OCI-LY1 (cell line): Measurements from ENCODE around the gene SPTY2D1.
"Not testable (repeated sequence)": the region's sequence is repeated elsewhere in the genome, so short reads cannot be mapped to it uniquely, and the experiment has no call there.

Source experiments
- H2AFZ ChIP-seq: fragments of 200-600 bp; sonication (generic), shearing (Covaris generic); 2 replicates; pipeline ENCODE4 v1.6.0; 2014; ENCODE audit warnings: antibody characterized with exemption, mild to moderate bottlenecking, low read length
- H3F3A ChIP-seq: fragments of 200-600 bp; sonication (generic), shearing (Covaris generic); 2 replicates; pipeline ENCODE4 v1.6.0; 2014; ENCODE audit warnings: mild to moderate bottlenecking, antibody characterized with exemption, low read length, moderate library complexity; ENCODE audit not compliant: insufficient read depth
- H3K27ac ChIP-seq: fragments of 200-600 bp; sonication (generic); 2 replicates; pipeline ENCODE4 v1.5.1; 2014; ENCODE audit warnings: low read length, mixed run types, mild to moderate bottlenecking, low read depth; ENCODE audit not compliant: poor library complexity, severe bottlenecking
- H3K27me3 ChIP-seq: fragments of 200-600 bp; sonication (generic); 2 replicates; pipeline ENCODE4 v1.6.0; 2014; ENCODE audit warnings: antibody characterized with exemption, mild to moderate bottlenecking, low read length, moderate library complexity; ENCODE audit not compliant: insufficient read depth
- H3K36me3 ChIP-seq: fragments of 200-600 bp; sonication (generic); 2 replicates; pipeline ENCODE4 v1.6.1; 2014; ENCODE audit warnings: mild to moderate bottlenecking, antibody characterized with exemption, low read length, moderate library complexity, mixed read lengths; ENCODE audit not compliant: insufficient read depth
- H3K4me1 ChIP-seq: fragments of 200-600 bp; sonication (generic); 2 replicates; pipeline ENCODE4 v1.5.1; 2014; ENCODE audit warnings: mild to moderate bottlenecking, low read length, moderate library complexity; ENCODE audit not compliant: insufficient read depth, severe bottlenecking
- H3K4me2 ChIP-seq: fragments of 200-600 bp; sonication (generic), shearing (Covaris generic); 2 replicates; pipeline ENCODE4 v1.6.1; 2014; ENCODE audit warnings: low read length
- H3K4me3 ChIP-seq: fragments of 200-600 bp; sonication (generic); 2 replicates; pipeline ENCODE4 v1.5.1; 2014; ENCODE audit warnings: low read length, low read depth, mild to moderate bottlenecking, mixed read lengths; ENCODE audit not compliant: poor library complexity, severe bottlenecking
- H3K79me2 ChIP-seq: fragments of 200-600 bp; shearing (Covaris generic); 2 replicates; pipeline ENCODE4 v1.6.1; 2016; ENCODE audit warnings: mixed run types, low read length, mixed read lengths; ENCODE audit not compliant: insufficient read depth
- H3K9ac ChIP-seq: fragments of 200-600 bp; sonication (generic), shearing (Covaris generic); 2 replicates; pipeline ENCODE4 v1.6.1; 2014; ENCODE audit warnings: mild to moderate bottlenecking, low read length, mixed read lengths
- H3K9me2 ChIP-seq: fragments of 200-600 bp; sonication (generic), shearing (Covaris generic); 2 replicates; pipeline ENCODE4 v1.6.1; 2014; ENCODE audit warnings: low read depth, mild to moderate bottlenecking, low read length, mixed read lengths
- H3K9me3 ChIP-seq: fragments of 200-600 bp; shearing (Covaris generic); 2 replicates; pipeline ENCODE4 v1.6.1; 2014; ENCODE audit warnings: low read length, mixed read lengths
- H4K20me1 ChIP-seq: fragments of 200-600 bp; sonication (generic), shearing (Covaris generic); 2 replicates; pipeline ENCODE4 v1.6.0; 2016; ENCODE audit warnings: mild to moderate bottlenecking, low read length; ENCODE audit not compliant: insufficient read depth
- EZH2 ChIP-seq: fragments of 200-600 bp; sonication (generic), shearing (Covaris generic); IDR thresholded peaks from 2 replicates; pipeline ENCODE4 v1.8.0; 2017; ENCODE audit warnings: borderline replicate concordance, mixed run types, mild to moderate bottlenecking, antibody characterized with exemption, low read length, moderate library complexity, mixed read lengths
- TF ChIP-seq, protein P1 (sequence below): fragments of 200-600 bp; sonication (generic), shearing (Covaris generic); IDR thresholded peaks from 2 replicates; pipeline ENCODE4 v1.5.1; 2017; ENCODE audit warnings: mild to moderate bottlenecking, antibody characterized with exemption, low read length, moderate library complexity, mixed read lengths

SPTY2D1 gene, protein sequence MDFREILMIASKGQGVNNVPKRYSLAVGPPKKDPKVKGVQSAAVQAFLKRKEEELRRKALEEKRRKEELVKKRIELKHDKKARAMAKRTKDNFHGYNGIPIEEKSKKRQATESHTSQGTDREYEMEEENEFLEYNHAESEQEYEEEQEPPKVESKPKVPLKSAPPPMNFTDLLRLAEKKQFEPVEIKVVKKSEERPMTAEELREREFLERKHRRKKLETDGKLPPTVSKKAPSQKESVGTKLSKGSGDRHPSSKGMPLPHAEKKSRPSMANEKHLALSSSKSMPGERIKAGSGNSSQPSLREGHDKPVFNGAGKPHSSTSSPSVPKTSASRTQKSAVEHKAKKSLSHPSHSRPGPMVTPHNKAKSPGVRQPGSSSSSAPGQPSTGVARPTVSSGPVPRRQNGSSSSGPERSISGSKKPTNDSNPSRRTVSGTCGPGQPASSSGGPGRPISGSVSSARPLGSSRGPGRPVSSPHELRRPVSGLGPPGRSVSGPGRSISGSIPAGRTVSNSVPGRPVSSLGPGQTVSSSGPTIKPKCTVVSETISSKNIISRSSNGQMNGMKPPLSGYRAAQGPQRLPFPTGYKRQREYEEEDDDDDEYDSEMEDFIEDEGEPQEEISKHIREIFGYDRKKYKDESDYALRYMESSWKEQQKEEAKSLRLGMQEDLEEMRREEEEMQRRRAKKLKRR

DNA sequence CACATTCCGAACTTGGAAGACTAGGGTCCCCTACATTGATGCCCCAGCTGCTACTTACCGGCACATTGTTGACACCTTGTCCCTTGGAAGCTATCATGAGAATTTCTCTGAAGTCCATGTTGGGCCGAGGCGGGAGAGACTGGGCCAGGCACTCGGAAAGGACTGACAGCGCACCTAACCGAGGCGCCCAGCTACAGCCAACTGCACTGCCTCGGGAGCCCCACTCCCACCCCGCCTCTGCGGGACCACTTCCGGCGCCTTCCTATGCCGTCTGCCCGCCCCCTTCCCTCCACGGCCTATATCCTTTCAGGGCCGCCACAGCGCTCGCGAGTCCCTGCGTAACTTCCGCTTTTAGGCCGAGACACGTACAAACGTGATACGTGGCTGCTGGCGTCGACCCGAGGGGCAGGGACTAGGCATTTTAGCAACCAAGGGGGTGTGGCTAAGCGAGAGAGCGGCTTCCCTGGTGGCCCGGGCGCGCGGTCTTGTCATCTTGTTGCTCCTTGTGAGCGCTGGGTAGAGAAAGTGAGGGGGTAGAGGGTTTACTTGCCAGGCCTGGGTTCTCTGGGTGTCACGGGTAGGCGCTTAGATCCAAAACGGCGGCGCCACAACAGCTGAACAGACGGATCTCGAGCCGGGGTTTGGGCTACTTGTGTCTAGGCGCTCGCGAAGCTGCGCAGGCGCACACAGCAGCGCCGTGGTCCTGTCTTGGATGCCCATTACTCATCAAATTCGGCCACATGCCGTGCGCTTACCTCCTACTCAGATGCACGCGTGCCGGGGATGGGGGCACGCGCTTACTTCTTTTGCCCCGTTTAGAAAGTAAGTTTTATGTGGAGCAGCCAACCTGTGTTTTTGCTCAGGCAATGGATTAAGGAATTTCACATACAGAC, at the start of gene SPTY2D1:
Gene SPTY2D1 (minus strand): TSS at position 203 of the 893 bp plus-strand sequence. CDS start 85 bp downstream, at position 118.
- Histone ChIP-seq H3F3A (no peaks in the 10 kb centered on the region), H3K27ac (peak within 1 kb of the TSS; percentile 58), H4K20me1 (no peaks in the 10 kb centered on the region), H3K27me3 (no peaks in the 10 kb centered on the region), H3K79me2 (peaks cover 28% of the 10 kb centered on the region), H3K9me3 (no peaks in the 10 kb centered on the region), H3K36me3 (no peaks in the 10 kb centered on the region), H3K4me2 (peak within 1 kb of the TSS; percentile 100), H3K4me1 (peaks cover 19% of the 10 kb centered on the region), H3K9ac (peak within 1 kb of the TSS; percentile 72), H2AFZ (peak within 1 kb of the TSS; percentile 31), H3K4me3 (peak within 1 kb of the TSS; percentile 76), H3K9me2 (no peaks in the 10 kb centered on the region)
- TF ChIP-seq, protein P1, sequence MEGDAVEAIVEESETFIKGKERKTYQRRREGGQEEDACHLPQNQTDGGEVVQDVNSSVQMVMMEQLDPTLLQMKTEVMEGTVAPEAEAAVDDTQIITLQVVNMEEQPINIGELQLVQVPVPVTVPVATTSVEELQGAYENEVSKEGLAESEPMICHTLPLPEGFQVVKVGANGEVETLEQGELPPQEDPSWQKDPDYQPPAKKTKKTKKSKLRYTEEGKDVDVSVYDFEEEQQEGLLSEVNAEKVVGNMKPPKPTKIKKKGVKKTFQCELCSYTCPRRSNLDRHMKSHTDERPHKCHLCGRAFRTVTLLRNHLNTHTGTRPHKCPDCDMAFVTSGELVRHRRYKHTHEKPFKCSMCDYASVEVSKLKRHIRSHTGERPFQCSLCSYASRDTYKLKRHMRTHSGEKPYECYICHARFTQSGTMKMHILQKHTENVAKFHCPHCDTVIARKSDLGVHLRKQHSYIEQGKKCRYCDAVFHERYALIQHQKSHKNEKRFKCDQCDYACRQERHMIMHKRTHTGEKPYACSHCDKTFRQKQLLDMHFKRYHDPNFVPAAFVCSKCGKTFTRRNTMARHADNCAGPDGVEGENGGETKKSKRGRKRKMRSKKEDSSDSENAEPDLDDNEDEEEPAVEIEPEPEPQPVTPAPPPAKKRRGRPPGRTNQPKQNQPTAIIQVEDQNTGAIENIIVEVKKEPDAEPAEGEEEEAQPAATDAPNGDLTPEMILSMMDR: no peak
- no peak for TF ChIP-seq EZH2

DNA sequence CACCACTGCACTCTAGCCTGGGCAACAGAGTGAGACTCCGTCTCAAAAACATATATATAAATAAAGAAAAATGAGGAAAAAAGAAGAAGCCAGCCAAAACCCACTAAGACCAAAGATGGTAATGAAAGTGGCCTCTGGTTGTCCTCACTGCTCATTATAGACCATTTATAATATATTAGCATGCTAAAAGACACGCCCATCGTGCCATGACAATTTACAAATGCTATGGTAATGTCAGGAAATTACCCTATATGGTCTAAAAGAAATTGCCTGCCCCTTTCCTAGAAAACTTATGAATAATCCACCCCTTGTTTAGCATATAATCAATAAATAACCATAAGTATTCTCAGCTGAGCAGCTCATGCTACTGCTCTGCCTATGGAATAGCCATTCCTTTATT, 48.3 kb upstream of the SPTY2D1 start:
- H3K79me2 ChIP-seq: no peaks in the 10 kb centered on the region
- H3K9me2 ChIP-seq: no peaks in the 10 kb centered on the region
- no peaks in the 10 kb centered on the region for H3K9me3 ChIP-seq
- no peak overlapping the region for H3K4me3 ChIP-seq
- no peak overlapping the region for H3K4me2 ChIP-seq
- H4K20me1 ChIP-seq: no peaks in the 10 kb centered on the region
- no peak overlapping the region for H2AFZ ChIP-seq
- 0 out of 2 replicates have a peak, but pooled peaks cover 4% of the 10 kb centered on the region for H3K27me3 ChIP-seq
- no peaks in the 10 kb centered on the region for H3K36me3 ChIP-seq
- TF ChIP-seq, protein P1: no peak
- TF ChIP-seq EZH2: no peak
- no peaks in the 10 kb centered on the region for H3K4me1 ChIP-seq
- no peaks in the 10 kb centered on the region for H3F3A ChIP-seq
- H3K9ac ChIP-seq: no peak overlapping the region
- H3K27ac ChIP-seq: no peak overlapping the region

DNA sequence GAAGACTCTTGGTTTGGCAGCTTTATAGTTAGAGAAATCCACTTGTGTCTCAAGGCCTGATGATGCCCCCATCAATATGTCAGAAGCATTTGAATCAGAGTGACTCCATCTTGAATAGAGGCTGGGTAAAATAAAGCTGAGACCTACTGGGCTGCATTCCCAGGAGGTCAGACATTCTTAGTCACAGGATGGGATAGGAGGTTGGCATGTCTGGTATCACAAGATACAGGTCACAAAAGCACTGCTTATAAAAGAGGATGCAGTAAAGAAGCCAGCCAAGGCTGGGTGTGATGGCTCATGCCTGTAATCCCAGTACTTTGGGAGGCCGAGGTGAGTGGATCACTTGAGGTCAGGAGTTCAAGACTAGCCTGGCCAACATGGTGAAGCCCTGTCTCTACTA, 47.8 kb upstream of the SPTY2D1 start:
- H4K20me1 ChIP-seq, H3K4me1 ChIP-seq, H3K79me2 ChIP-seq, H3F3A ChIP-seq, H3K27me3 ChIP-seq, H3K27ac ChIP-seq, H3K9me2 ChIP-seq, H3K9me3 ChIP-seq, H2AFZ ChIP-seq, H3K9ac ChIP-seq, H3K36me3 ChIP-seq, H3K4me2 ChIP-seq, H3K4me3 ChIP-seq: not testable (repeated sequence)
